BLaER1 (cell line): ENCODE measurements around the gene IL21R.

Experiments used
- H3K27ac ChIP-seq: shearing (Covaris generic); formaldehyde crosslinking; 2 replicates; pipeline ENCODE4 v1.8.1; 2022
- H3K27me3 ChIP-seq: shearing (Covaris generic); formaldehyde crosslinking; 2 replicates; pipeline ENCODE4 v1.8.1; 2022
- H3K36me3 ChIP-seq: shearing (Covaris generic); formaldehyde crosslinking; 2 replicates; pipeline ENCODE4 v1.8.1; 2022
- H3K4me1 ChIP-seq: shearing (Covaris generic); formaldehyde crosslinking; 2 replicates; pipeline ENCODE4 v1.8.1; 2022
- H3K4me2 ChIP-seq: shearing (Covaris generic); formaldehyde crosslinking; 2 replicates; pipeline ENCODE4 v1.8.1; 2022
- H3K4me3 ChIP-seq: shearing (Covaris generic); formaldehyde crosslinking; 2 replicates; pipeline ENCODE4 v1.8.1; 2022
- H3K9ac ChIP-seq: shearing (Covaris generic); formaldehyde crosslinking; 2 replicates; pipeline ENCODE4 v1.8.1; 2022
- H3K9me3 ChIP-seq: shearing (Covaris generic); formaldehyde crosslinking; 2 replicates; pipeline ENCODE4 v1.8.1; 2022
- H4K20me1 ChIP-seq: shearing (Covaris generic); formaldehyde crosslinking; 2 replicates; pipeline ENCODE4 v1.8.1; 2022
- Cebpa-rat ChIP-seq: shearing (Covaris generic); IDR thresholded peaks from 2 replicates; pipeline ENCODE4 v1.8.1; 2022

Gene IL21R

GRCh38 chr16:27436921-27437650 lies 35.1 kb downstream of the IL21R start:
- no peak overlapping the region for H3K4me2 ChIP-seq
- H3K9ac ChIP-seq = no peak overlapping the region
- no peaks in the 10 kb centered on the region for H4K20me1 ChIP-seq
- no peaks in the 10 kb centered on the region for H3K9me3 ChIP-seq
- no peaks in the 10 kb centered on the region for H3K27me3 ChIP-seq
- TF ChIP-seq Cebpa-rat = no peak
- peaks cover 64% of the 10 kb centered on the region for H3K36me3 ChIP-seq
- H3K27ac ChIP-seq = peak overlapping the region; percentile 12; the same call in 1 of the 2 replicates
- H3K4me3 ChIP-seq = no peak overlapping the region
- H3K4me1 ChIP-seq = peaks cover 52% of the 10 kb centered on the region

DNA sequence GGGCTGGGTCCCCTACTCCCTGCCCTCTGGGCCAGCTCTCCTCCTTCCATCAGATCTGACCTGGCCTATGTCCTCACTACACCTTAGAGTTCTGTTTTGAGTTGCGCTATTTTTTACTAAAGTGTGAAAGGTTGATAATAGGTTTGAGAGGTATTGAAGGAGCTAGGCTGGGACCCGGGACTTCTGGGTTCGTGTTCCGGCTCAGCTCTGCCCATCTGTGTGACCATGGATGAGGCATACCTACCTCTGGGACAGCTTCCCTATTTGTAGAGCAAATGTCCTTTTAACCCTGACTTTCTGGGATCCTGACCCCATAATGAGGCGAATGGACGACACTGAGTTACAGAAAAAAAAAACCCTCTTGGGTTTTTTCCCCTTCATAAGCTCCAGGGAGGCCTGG lies 36.0 kb downstream of the IL21R start:
- H3K9me3 ChIP-seq = no peaks in the 10 kb centered on the region
- H3K4me1 ChIP-seq = peaks cover 44% of the 10 kb centered on the region
- H3K36me3 ChIP-seq = peaks cover 71% of the 10 kb centered on the region
- H3K9ac ChIP-seq = 0 out of 2 replicates have a peak overlapping the region, but pooled peaks have one; percentile 19
- no peak overlapping the region for H3K4me3 ChIP-seq
- no peaks in the 10 kb centered on the region for H4K20me1 ChIP-seq
- no peaks in the 10 kb centered on the region for H3K27me3 ChIP-seq
- no peak for TF ChIP-seq Cebpa-rat
- H3K27ac ChIP-seq = 0 out of 2 replicates have a peak overlapping the region, but pooled peaks have one; percentile 20
- no peak overlapping the region for H3K4me2 ChIP-seq

GRCh38 chr16:27439271-27440018 lies 37.5 kb downstream of the IL21R start:
- peak overlapping the region; percentile 61 for H3K4me2 ChIP-seq
- no peak overlapping the region; the same call in 1 of the 2 replicates for H3K9ac ChIP-seq
- H3K9me3 ChIP-seq = peaks cover 8% of the 10 kb centered on the region
- H4K20me1 ChIP-seq = no peaks in the 10 kb centered on the region
- TF ChIP-seq Cebpa-rat = no peak
- H3K4me3 ChIP-seq = no peak overlapping the region
- peak overlapping the region; percentile 51; the same call in 1 of the 2 replicates for H3K27ac ChIP-seq
- peaks cover 79% of the 10 kb centered on the region for H3K36me3 ChIP-seq
- no peaks in the 10 kb centered on the region for H3K27me3 ChIP-seq
- H3K4me1 ChIP-seq = peaks cover 29% of the 10 kb centered on the region

DNA sequence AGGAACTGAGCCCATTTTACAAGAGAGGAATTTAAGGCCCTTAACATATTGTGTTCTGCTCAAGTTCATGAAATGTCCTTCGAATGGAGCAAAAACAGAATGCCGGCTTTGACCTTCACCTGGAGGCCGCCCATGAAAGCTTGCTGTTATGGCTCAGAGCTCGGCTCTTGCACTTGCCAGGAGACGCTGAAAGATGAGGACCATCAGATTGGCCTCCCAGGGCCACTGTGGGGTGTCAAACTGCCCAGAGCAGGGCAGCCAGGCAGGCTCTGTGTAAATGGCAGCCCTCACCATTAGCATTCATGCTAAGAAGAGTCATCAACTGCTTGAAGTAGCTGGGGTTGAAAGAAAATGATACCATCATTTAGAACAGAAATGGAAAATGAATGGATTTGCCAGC lies 39.3 kb downstream of the IL21R start:
- Histone ChIP-seq H3K27me3 (no peaks in the 10 kb centered on the region), H3K9ac (no peak overlapping the region), H3K4me1 (peaks cover 23% of the 10 kb centered on the region), H3K4me2 (no peak overlapping the region), H3K27ac (no peak overlapping the region), H3K4me3 (no peak overlapping the region), H3K36me3 (peaks cover 81% of the 10 kb centered on the region), H4K20me1 (no peaks in the 10 kb centered on the region), H3K9me3 (peaks cover 18% of the 10 kb centered on the region)
- TF ChIP-seq Cebpa-rat = no peak

GRCh38 chr16:27441998-27442397 lies 40.0 kb downstream of the IL21R start:
- Histone ChIP-seq H3K9ac (no peak overlapping the region), H3K4me3 (no peak overlapping the region), H3K27ac (no peak overlapping the region), H3K4me1 (peaks cover 31% of the 10 kb centered on the region), H4K20me1 (no peaks in the 10 kb centered on the region), H3K9me3 (peaks cover 18% of the 10 kb centered on the region), H3K36me3 (peaks cover 89% of the 10 kb centered on the region), H3K4me2 (no peak overlapping the region), H3K27me3 (no peaks in the 10 kb centered on the region)
- TF ChIP-seq Cebpa-rat = no peak

DNA sequence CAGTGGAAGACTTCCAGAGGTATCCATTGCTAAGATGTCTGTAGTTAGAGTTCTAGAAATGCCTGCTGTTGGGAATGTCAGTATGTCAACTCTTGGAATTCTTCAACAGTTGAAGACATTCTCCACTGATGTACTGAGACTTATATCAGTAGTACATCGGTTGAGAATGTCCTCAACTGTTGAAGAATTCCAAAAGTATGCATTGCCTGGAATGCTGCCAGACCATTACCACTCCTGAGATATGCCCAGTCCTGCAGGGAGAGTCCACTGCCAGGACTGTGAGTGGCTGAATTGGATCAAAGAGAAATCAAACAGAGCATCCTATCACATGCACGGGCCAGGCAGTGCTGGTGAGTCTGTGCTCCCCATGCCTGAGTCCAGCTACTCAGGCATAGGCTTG lies 42.0 kb downstream of the IL21R start:
- peaks cover 80% of the 10 kb centered on the region for H3K36me3 ChIP-seq
- no peak overlapping the region for H3K4me2 ChIP-seq
- H3K27ac ChIP-seq = no peak overlapping the region
- H3K9me3 ChIP-seq = peaks cover 23% of the 10 kb centered on the region
- no peak overlapping the region for H3K9ac ChIP-seq
- TF ChIP-seq Cebpa-rat = no peak
- no peak overlapping the region for H3K4me3 ChIP-seq
- H3K4me1 ChIP-seq = peaks cover 30% of the 10 kb centered on the region
- no peaks in the 10 kb centered on the region for H4K20me1 ChIP-seq
- no peaks in the 10 kb centered on the region for H3K27me3 ChIP-seq

DNA sequence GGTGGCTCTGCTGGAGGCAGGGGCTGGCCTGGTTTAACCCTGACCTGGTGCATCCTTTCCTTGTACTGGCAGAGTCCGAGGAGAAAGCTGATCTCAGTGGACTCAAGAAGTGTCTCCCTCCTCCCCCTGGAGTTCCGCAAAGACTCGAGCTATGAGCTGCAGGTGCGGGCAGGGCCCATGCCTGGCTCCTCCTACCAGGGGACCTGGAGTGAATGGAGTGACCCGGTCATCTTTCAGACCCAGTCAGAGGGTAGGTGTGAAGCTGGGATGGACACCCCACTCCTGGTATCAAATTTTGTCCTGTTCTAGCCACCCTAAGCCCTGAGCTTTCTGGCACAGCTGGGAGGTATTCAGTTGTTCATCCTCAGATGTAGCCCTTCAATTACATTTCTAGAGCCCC lies 42.5 kb downstream of the IL21R start:
- TF ChIP-seq Cebpa-rat = no peak
- Histone ChIP-seq H3K9ac (no peak overlapping the region), H4K20me1 (no peaks in the 10 kb centered on the region), H3K27ac (no peak overlapping the region), H3K36me3 (peaks cover 76% of the 10 kb centered on the region), H3K4me3 (no peak overlapping the region), H3K9me3 (peaks cover 23% of the 10 kb centered on the region), H3K27me3 (no peaks in the 10 kb centered on the region), H3K4me2 (no peak overlapping the region), H3K4me1 (peaks cover 30% of the 10 kb centered on the region)

- peaks cover 23% of the 10 kb centered on the region for H3K9me3 ChIP-seq
- peaks cover 37% of the 10 kb centered on the region for H3K4me1 ChIP-seq
- TF ChIP-seq Cebpa-rat = no peak
- no peaks in the 10 kb centered on the region for H3K27me3 ChIP-seq
- H4K20me1 ChIP-seq = no peaks in the 10 kb centered on the region
- no peak overlapping the region for H3K4me2 ChIP-seq
- no peak overlapping the region for H3K27ac ChIP-seq
- peaks cover 68% of the 10 kb centered on the region for H3K36me3 ChIP-seq
- no peak overlapping the region for H3K9ac ChIP-seq
- H3K4me3 ChIP-seq = no peak overlapping the region
Observed at GRCh38 chr16:27445502-27446175, 43.7 kb downstream of the IL21R start.

DNA sequence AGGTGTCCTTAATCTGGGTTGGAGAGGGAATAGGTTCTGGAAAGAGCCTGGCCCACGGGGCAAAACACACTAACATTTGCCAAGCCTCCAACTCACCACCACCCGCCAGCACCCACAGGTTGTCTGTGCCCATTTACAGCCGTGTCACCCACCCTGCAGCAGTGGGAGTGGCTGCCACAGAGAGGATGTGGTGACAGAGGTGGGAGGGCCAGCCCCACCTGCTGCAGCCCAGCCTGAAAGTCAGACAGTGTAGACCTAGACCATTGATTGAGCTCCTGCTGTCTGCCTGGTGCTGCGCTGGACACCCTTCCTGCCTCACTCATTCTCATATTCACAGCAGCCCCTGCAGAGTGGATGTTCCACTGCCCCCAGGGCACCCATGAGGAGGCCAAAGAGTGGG lies 44.7 kb downstream of the IL21R start:
- H3K36me3 ChIP-seq = peaks cover 60% of the 10 kb centered on the region
- H3K9ac ChIP-seq = no peak overlapping the region
- peak overlapping the region; percentile 20; the same call in 1 of the 2 replicates for H3K4me2 ChIP-seq
- no peak overlapping the region for H3K4me3 ChIP-seq
- no peak for TF ChIP-seq Cebpa-rat
- H3K4me1 ChIP-seq = peaks cover 47% of the 10 kb centered on the region
- peak overlapping the region; percentile 8; the same call in 1 of the 2 replicates for H3K27ac ChIP-seq
- H3K9me3 ChIP-seq = peaks cover 23% of the 10 kb centered on the region
- H4K20me1 ChIP-seq = no peaks in the 10 kb centered on the region
- no peaks in the 10 kb centered on the region for H3K27me3 ChIP-seq
